SW480 (cell line): ENCODE measurements around the gene PRDM7.
"Not testable (repeated sequence)": the region's sequence is repeated elsewhere in the genome, so short reads cannot be mapped to it uniquely, and the experiment has no call there.

ENCODE experiments used
- DNase-seq: peaks from one replicate; pipeline ENCODE4 v3.0.0-alpha.2; 2016; ENCODE audit warnings: low spot score

PRDM7 gene

GRCh38 chr16:90012991-90013745 lies 64.0 kb downstream of the PRDM7 start:
- no peak for DNase-seq

DNA sequence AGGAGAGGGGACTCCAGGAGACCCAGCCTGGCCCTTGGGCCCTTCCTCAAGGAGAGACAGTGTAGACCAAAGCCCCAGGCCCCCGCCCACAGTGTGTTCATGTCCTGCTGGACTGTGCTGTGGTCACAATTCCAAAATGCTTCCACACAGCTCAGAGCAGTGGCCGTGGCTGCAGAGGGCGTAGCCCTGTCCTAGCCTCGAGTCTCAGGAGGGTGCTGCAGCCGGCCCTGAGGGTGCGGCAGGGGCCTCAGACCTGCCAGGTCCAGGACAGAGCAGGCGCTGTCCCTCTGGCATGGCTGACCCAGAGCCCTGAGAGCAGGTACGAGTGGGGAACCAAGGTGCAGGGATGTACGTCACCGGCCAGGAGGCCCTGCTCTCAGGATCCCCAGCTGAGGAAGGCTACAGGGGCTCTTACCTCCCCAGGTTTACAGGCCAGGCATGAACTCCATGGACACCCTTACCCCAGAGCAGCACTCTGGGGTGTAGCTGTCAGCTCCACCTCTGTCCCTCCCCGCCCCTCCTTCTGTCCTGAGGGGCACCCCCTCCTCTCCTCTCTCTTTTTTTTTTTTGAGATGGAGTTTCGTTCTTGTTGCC lies 65.1 kb downstream of the PRDM7 start:
- no peak for DNase-seq

DNA sequence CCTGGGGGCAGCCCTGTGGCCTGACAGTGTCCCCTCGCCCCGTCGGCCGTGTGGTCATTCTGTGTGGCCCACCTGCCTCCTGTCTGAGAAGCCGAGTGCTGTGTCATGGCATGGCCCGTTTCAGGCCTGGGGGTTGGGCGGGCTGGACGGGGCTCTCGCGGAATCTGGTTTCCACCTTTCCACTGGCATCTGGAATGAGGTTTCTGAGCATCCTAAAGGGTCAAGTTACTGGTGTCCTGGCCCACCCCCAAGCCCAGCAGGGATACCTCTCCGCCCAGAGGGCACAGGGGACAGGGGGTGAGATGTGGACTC lies 65.7 kb downstream of the PRDM7 start:
- DNase-seq, result no peak

- no peak for DNase-seq
Measured at GRCh38 chr16:90010676-90011507, 66.2 kb downstream of the PRDM7 start.

DNA sequence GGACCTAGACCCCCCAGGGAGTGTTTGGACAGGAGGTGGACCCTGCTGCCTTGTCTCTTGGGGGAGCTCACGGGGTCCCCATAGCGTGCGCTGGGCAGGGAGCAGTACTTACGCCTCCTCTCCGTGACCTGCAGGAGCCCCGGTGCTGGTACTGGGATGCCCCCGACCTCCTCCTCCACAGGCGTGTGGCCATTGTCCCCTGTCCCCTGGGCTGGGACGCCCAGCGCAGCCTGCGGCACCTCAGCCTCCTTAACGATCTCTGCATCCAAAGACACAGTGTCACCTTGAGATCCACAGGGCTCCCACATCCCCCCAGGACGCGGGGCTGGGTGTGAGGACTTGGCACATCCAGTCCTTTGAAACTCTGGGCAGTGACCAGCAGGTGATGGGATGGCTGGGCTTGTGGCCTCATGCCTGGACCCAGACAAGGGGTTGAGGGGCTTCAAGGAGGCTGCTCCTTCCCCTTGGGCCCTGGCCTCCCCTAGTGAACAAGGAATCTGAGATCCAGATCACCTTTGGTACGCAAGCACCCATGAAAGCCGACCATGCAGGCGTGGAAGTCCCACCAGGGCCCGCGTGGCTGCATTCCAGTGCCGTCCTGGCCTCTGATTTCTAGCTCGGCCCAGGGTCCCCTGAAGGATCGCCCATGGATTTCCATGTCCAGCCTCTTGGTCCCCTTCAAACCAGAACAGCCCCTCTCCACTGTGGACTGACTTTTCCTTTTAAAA lies 67.8 kb downstream of the PRDM7 start:
- no peak for DNase-seq

DNA sequence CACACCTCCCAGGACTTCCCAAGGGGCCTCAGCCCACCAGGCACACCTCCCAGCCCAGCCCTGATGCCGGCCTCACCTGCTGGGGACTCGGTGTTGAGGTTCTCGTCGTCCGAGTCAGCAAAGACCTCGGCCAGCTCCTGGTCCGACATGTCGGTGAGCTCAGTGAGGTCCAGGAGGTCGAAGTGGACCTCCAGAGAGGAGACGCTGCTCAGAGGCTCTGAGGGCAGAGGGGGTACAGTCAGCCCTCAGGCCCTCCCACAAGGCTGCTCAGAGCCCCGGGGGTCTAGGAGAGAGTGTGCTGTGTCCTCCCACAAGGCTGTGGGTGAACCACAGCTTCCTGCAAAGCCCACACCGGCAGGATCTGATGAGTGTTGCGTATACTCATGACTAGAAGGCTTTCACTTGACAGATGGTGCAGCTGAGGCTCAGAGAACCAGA lies 68.4 kb downstream of the PRDM7 start:
- DNase-seq, result no peak

GRCh38 chr16:90007635-90008234 lies 69.4 kb downstream of the PRDM7 start:
- not testable (repeated sequence) for DNase-seq

GRCh38 chr16:90007015-90007414 lies 70.1 kb downstream of the PRDM7 start:
- no peak for DNase-seq
